Activated CD4-positive, alpha-beta memory T cell treated with anti-CD3 and anti-CD28 coated beads, Interleukin-2, amount 10 ng/mL, durations not matched to agents 7 days and 5 days (primary cell): ENCODE data around the gene ENG. TPM values are rescaled to one million over a fixed set of nuclear protein-coding genes. Genes with fewer than 3 reads are reported as not detected.
A peak's percentile ranks its signal among the peaks of the same experiment; 100 is the strongest.

Experiments used
- CTCF ChIA-PET: fragments of 350-600 bp; sonication (Branson Sonifier 250); formaldehyde crosslinking; loops from one replicate; lab custom pipeline; 2021; ENCODE audit warnings: antibody characterized with exemption, inconsistent platforms; lab: Charles Lee
- POLR2A ChIA-PET: fragments of 350-600 bp; sonication (Branson Sonifier 250); formaldehyde crosslinking; loops from one replicate; lab custom pipeline; 2021; ENCODE audit warnings: antibody characterized with exemption; lab: Charles Lee
- DNase-seq: peaks from one replicate; pipeline ENCODE4 v3.0.0-alpha.2; 2020
- H3K27ac Mint-ChIP-seq: one replicate; pipeline ENCODE4 v1.8.0; 2021; ENCODE audit warnings: mild to moderate bottlenecking, mixed read lengths
- H3K27me3 Mint-ChIP-seq: one replicate; pipeline ENCODE4 v1.8.0; 2021; ENCODE audit warnings: mixed read lengths
- H3K36me3 Mint-ChIP-seq: one replicate; pipeline ENCODE4 v1.8.0; 2021; ENCODE audit warnings: low read depth, mixed read lengths
- H3K4me1 Mint-ChIP-seq: one replicate; pipeline ENCODE4 v1.8.0; 2021; ENCODE audit warnings: mixed read lengths
- H3K4me3 Mint-ChIP-seq: one replicate; pipeline ENCODE4 v1.8.0; 2021; ENCODE audit warnings: mild to moderate bottlenecking, mixed read lengths
- H3K9me3 Mint-ChIP-seq: one replicate; pipeline ENCODE4 v1.8.0; 2021; ENCODE audit warnings: mixed read lengths
- total RNA-seq, 2 experiments: library from RNA; stranded (reverse); gene quantifications; one replicate each; pipeline ENCODE4 v1.2.3, GENCODE V29; 2021

The ENG gene
- total RNA-seq, 2 experiments from 2014 or later, result 13.1 to 14.1 TPM

- peaks cover 4% of the 10 kb centered on the region for H3K4me1 Mint-ChIP-seq
- H3K36me3 Mint-ChIP-seq, result no peaks in the 10 kb centered on the region
- no peaks in the 10 kb centered on the region for H3K9me3 Mint-ChIP-seq
- H3K27ac Mint-ChIP-seq, result no peak overlapping the region
- DNase-seq, result no peak
- no peak overlapping the region for H3K4me3 Mint-ChIP-seq
- H3K27me3 Mint-ChIP-seq, result no peaks in the 10 kb centered on the region
- ChIA-PET CTCF (no interaction called here), POLR2A (no interaction called here)
Measured at GRCh38 chr9:127828262-127829031, 26.0 kb downstream of the ENG start.

GRCh38 chr9:127826253-127826913, 28.1 kb downstream of the ENG start:
- POLR2A ChIA-PET, result no interaction called here
- DNase-seq, result no peak
- Mint-ChIP-seq H3K27ac (no peak overlapping the region), H3K27me3 (no peaks in the 10 kb centered on the region), H3K36me3 (no peaks in the 10 kb centered on the region), H3K4me1 (no peaks in the 10 kb centered on the region), H3K9me3 (no peaks in the 10 kb centered on the region), H3K4me3 (no peak overlapping the region)
- CTCF ChIA-PET, result interaction anchor here (1.0 kb wide), 1 partner anchor 21 kb away, joined by 4 read pairs; no protein-coding TSS in a partner anchor

DNA sequence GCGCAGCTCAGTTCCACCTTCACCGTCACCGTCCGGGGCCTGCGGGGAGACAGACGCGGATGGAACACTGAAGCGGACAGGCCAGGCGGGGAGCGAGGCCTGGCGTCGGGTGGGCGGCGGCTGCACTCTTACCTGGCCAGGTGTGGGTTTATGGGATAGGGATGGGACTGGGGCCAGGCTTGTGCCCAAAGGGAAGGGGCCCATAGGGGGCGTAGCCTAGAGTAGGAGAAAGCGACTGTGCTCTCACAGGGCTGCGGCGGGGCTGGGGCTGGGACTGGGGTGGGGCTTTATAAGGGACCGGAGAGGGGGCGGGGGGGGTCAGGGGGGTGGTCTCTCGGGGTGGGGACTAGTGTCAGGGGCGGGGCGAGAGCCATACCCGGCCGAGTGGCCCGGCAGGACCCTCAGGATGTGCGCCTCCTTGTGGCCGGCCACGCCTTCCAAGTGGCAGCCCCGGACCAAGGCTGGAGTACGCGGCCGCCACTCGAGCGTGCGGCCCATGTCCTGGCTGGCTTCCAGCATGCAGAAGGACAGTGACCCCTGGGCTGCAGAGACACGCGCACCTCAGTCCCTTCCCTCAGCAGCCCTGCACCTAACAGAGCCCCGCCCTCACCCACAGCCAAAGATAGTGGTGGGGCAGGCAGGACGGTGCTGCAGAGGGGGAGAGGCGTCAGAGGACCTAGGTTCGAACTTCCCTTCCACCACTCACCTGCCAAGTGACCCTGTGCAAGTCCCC, 29.0 kb downstream of the ENG start:
- POLR2A ChIA-PET, result no interaction called here
- H3K27me3 Mint-ChIP-seq, result no peaks in the 10 kb centered on the region
- no peaks in the 10 kb centered on the region for H3K36me3 Mint-ChIP-seq
- H3K27ac Mint-ChIP-seq, result no peak overlapping the region
- no peaks in the 10 kb centered on the region for H3K4me1 Mint-ChIP-seq
- CTCF ChIA-PET, result interaction anchor here (0.9 to 1.0 kb wide), 2 partner anchors 20 to 91 kb away, joined by 4 to 5 read pairs; partner anchors contain the start of gene TOR2A
- H3K9me3 Mint-ChIP-seq, result no peaks in the 10 kb centered on the region
- H3K4me3 Mint-ChIP-seq, result no peak overlapping the region
- no peak for DNase-seq

DNA sequence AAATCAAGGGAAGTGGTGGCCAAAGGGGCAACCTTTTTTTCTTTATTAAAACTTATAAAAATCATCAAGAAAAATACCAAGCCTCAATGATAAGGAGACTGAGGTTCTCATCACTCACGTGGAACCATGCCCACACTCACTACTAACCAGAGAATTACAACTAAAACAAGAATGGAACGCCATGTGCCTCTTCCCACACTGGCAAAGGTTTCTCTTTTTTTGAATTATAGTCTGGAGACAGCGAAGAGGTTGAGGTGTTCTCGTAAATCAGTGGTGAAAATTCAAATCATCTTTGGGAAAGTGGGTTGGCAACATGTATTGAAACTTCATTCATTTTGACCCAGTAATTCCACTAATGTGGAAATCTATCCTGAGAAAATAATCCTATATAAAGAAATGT, 32.4 kb downstream of the ENG start:
- no peaks in the 10 kb centered on the region for H3K27me3 Mint-ChIP-seq
- CTCF ChIA-PET, result no interaction called here
- POLR2A ChIA-PET, result no interaction called here
- no peak overlapping the region for H3K27ac Mint-ChIP-seq
- H3K4me1 Mint-ChIP-seq, result no peaks in the 10 kb centered on the region
- H3K9me3 Mint-ChIP-seq, result no peaks in the 10 kb centered on the region
- no peak overlapping the region for H3K4me3 Mint-ChIP-seq
- H3K36me3 Mint-ChIP-seq, result peaks cover 13% of the 10 kb centered on the region
- no peak for DNase-seq

DNA sequence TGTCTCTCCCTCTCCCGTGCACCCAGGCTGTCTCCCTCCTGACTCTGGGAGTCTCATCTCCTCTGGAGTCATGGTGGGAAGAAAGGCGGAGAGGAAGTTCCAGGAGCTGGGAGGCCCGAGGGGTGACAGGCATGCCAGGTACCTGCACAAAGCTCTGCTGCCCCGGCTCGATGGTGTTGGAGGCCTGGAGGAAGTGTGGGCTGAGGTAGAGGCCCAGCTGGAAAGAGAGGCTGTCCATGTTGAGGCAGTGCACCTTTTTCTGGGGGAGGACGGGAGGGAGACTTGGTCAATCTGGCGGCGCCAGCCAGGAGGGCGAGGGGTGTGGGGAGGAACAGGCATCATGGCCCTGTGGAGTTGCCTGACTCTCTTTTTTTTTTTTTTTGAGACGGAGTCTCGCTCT, 35.9 kb downstream of the ENG start:
- Mint-ChIP-seq H3K4me1 (no peaks in the 10 kb centered on the region), H3K4me3 (no peak overlapping the region), H3K27me3 (no peaks in the 10 kb centered on the region), H3K27ac (no peak overlapping the region), H3K36me3 (peaks cover 15% of the 10 kb centered on the region), H3K9me3 (no peaks in the 10 kb centered on the region)
- POLR2A ChIA-PET, result interaction anchor here (1.1 kb wide), 1 partner anchor 15 kb away, joined by 3 read pairs; the partner anchor contains the start of gene FPGS
- no peak for DNase-seq
- CTCF ChIA-PET, result no interaction called here

DNA sequence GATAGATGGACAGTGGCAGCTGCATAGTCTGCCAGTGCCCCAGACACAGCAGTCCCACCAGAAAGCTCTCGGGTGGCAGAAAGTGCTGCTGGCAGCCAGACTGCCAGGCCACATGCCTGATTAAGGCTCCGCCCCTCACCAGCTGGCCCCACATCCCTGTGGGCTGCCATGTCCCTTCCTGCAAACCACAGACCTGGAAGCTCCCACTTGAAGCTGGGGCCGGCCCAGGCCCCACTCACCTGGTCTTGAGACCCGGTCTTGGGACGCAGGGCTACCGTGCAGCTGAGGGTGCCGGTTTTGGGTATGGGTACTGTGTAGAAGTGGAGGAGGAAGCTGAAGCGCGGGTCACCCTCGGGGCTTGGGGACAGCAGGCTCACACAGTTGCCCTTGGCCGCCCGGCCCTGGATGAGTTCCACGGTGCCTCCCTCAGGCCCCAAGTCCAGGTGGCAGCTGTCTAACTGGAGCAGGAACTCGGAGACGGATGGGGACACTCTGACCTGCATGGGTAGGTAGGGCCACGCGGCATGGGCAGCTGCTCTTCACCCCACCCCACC, 36.5 kb downstream of the ENG start:
- POLR2A ChIA-PET, result interaction anchor here (1.1 to 1.2 kb wide), 3 partner anchors 15 to 81 kb away, joined by 3 to 4 read pairs (median 3); partner anchors contain the start of genes CDK9 and FPGS
- Mint-ChIP-seq H3K4me3 (no peak overlapping the region), H3K4me1 (no peaks in the 10 kb centered on the region), H3K27me3 (no peaks in the 10 kb centered on the region), H3K36me3 (peaks cover 18% of the 10 kb centered on the region), H3K27ac (peak overlapping the region; percentile 10), H3K9me3 (no peaks in the 10 kb centered on the region)
- CTCF ChIA-PET, result no interaction called here
- DNase-seq, result no peak

GRCh38 chr9:127816728-127817127, 37.7 kb downstream of the ENG start:
- ChIA-PET POLR2A (interaction anchor here (1.1 kb wide), 1 partner anchor 31 kb away, joined by 4 read pairs; the partner anchor contains the start of gene CDK9), CTCF (no interaction called here)
- Mint-ChIP-seq H3K27me3 (no peaks in the 10 kb centered on the region), H3K9me3 (no peaks in the 10 kb centered on the region), H3K27ac (no peak overlapping the region), H3K4me3 (no peak overlapping the region), H3K36me3 (peaks cover 19% of the 10 kb centered on the region), H3K4me1 (no peaks in the 10 kb centered on the region)
- DNase-seq, result no peak

GRCh38 chr9:127816362-127816725, 38.1 kb downstream of the ENG start:
- H3K27ac Mint-ChIP-seq, result no peak overlapping the region
- ChIA-PET CTCF (no interaction called here), POLR2A (no interaction called here)
- H3K36me3 Mint-ChIP-seq, result peaks cover 20% of the 10 kb centered on the region
- no peaks in the 10 kb centered on the region for H3K27me3 Mint-ChIP-seq
- no peaks in the 10 kb centered on the region for H3K9me3 Mint-ChIP-seq
- no peak for DNase-seq
- no peak overlapping the region for H3K4me3 Mint-ChIP-seq
- no peaks in the 10 kb centered on the region for H3K4me1 Mint-ChIP-seq

DNA sequence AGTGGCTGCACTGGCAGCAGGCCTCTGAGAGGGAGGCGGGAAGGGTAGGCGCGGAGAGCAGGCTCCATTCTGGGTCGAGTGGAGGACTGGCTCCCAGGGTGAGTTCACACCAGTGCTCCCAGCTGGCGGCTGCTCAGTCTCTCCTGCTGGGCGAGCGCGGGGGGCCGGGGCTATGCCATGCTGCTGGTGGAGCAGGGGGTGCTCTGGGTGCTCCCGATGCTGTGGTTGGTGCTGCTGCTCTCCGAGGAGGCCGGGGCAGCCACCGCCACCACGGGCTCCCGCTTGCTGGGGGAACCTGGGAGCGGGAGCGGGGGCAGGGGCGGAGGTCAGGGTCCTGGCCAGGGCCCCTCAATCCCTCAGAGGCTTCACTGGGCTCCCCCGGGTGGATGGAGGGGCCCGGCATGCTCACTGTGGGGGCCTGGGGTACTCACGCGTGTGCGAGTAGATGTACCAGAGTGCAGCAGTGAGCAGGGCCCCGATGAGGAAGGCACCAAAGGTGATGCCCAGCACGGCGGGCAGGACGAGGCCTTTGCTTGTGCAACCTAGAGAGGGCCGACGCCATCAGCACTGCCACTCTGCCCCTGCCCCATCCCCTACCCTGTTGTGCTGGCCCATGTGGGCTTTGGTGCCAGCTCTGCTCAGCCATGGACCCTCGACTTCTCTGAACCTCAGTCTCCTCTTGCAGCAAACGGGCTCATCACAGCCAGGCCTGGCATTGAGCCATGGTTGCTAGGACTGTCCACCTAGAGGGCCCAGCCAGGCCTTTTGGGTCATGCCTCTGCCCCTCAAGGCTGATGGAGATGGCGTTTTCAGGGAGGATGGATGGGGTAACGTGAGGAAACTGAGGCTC, 38.7 kb downstream of the ENG start:
- H3K36me3 Mint-ChIP-seq, result peaks cover 20% of the 10 kb centered on the region

DNA sequence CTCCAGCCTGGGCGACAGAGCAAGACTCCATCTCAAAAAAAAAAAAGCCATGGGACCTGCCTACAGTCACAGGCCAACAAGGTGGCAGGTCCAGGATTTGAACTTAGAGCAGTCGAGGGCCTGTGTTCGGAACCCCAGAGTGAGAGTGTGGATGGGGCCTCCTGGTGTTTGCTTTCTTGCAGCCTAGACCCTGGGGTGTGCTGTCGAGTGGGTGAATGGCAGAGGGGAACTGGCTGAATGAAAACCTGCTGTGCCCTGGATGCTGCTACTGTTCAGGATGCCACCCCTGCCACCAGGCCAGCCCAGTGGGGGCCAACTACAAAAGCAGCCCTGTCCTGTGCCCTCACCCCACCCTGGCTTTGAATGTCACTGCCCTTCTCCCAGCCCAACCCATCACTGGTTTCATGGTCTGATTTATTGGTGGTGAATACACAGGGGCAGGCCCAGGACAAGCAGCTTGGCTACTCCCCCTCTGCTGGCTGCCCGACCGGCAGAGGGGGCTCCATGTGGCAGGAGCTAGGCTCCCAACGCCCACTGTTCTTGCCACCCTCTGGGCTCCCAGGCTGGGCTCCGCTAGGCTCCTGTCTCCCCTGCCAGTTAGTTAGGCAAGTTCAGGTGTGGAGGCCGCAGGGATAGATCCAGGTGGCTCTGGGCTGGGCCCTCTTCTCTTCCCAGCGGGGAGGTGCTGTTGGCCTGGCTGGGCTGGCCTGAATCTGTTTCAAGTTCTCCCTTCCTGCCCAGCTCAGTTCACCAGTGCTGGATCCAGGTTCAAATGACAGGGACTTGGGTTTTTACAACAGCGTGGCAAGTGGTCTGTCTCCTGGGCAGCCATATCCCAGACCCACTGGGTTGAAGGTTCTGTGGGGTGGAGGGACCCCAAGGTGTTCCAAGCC, 39.6 kb downstream of the ENG start:
- no peaks in the 10 kb centered on the region for H3K4me1 Mint-ChIP-seq
- no peaks in the 10 kb centered on the region for H3K9me3 Mint-ChIP-seq
- no peak for DNase-seq
- H3K36me3 Mint-ChIP-seq, result peaks cover 23% of the 10 kb centered on the region
- no peak overlapping the region for H3K4me3 Mint-ChIP-seq
- H3K27me3 Mint-ChIP-seq, result no peaks in the 10 kb centered on the region
- H3K27ac Mint-ChIP-seq, result no peak overlapping the region
- ChIA-PET CTCF (no interaction called here), POLR2A (no interaction called here)

More for the DNA sequence above, 38.7 kb downstream of the ENG start:
- no peaks in the 10 kb centered on the region for H3K9me3 Mint-ChIP-seq
- POLR2A ChIA-PET, result no interaction called here
- no peak for DNase-seq
- no peak overlapping the region for H3K4me3 Mint-ChIP-seq
- CTCF ChIA-PET, result no interaction called here
- H3K27ac Mint-ChIP-seq, result no peak overlapping the region
- H3K27me3 Mint-ChIP-seq, result no peaks in the 10 kb centered on the region
- H3K4me1 Mint-ChIP-seq, result no peaks in the 10 kb centered on the region

DNA sequence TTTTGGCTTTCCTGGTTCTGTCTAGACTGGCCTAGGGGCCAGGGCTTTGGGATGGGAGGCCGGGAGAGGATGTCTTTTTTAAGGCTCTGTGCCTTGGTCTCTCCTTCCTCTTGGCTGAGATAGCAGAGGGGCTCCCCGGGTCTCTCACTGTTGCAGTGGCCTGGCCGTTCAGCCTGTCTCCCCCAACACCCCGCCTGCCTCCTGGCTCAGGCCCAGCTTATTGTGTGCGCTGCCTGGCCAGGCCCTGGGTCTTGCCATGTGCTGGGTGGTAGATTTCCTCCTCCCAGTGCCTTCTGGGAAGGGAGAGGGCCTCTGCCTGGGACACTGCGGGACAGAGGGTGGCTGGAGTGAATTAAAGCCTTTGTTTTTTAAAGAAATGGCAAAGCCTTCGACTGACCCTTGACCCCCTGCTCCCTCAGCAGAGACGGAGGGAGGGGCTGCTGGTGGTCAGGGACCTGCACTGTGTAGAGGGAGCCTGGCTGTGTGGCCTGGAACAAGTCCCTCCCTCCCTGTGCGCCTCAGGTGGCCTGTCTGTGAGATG, 40.7 kb downstream of the ENG start:
- Mint-ChIP-seq H3K4me3 (no peak overlapping the region), H3K27me3 (no peaks in the 10 kb centered on the region), H3K4me1 (no peaks in the 10 kb centered on the region), H3K9me3 (no peaks in the 10 kb centered on the region), H3K27ac (no peak overlapping the region), H3K36me3 (peaks cover 30% of the 10 kb centered on the region)
- no peak for DNase-seq
- ChIA-PET POLR2A (no interaction called here), CTCF (no interaction called here)
